Smooth muscle cell (in vitro differentiated cells): ENCODE measurements around the gene CHMP5. TPM values are rescaled to one million over a fixed set of nuclear protein-coding genes. Genes with fewer than 3 reads are reported as not detected.

Source experiments
- DNase-seq: peaks from one replicate; lab custom pipeline; 2025; ENCODE audit not compliant: unreplicated experiment; lab: John Stamatoyannopoulos, UW
- H2AFZ ChIP-seq: fragments of 200-600 bp; sonication (generic); 2 replicates; pipeline ENCODE4 v1.6.0; 2016; ENCODE audit warnings: antibody characterized with exemption, low read depth, mild to moderate bottlenecking
- H3F3A ChIP-seq: fragments of 200-600 bp; sonication (generic); 2 replicates; pipeline ENCODE4 v1.6.0; 2017; ENCODE audit warnings: antibody characterized with exemption, low read depth
- H3K27ac ChIP-seq: fragments of 200-600 bp; sonication (generic); 2 replicates; pipeline ENCODE4 v1.5.1; 2016; ENCODE audit warnings: low read depth, mild to moderate bottlenecking
- H3K27me3 ChIP-seq: fragments of 200-600 bp; sonication (generic); 2 replicates; pipeline ENCODE4 v1.6.1; 2016; ENCODE audit warnings: low read depth, mild to moderate bottlenecking
- H3K36me3 ChIP-seq: fragments of 200-600 bp; sonication (generic); 2 replicates; pipeline ENCODE4 v1.5.1; 2016; ENCODE audit warnings: low read depth
- H3K4me1 ChIP-seq: fragments of 200-600 bp; sonication (generic); 2 replicates; pipeline ENCODE4 v1.5.1; 2016; ENCODE audit warnings: low read depth
- H3K4me2 ChIP-seq: fragments of 200-600 bp; sonication (generic); 2 replicates; pipeline ENCODE4 v1.6.0; 2016; ENCODE audit warnings: mild to moderate bottlenecking
- H3K4me3 ChIP-seq: fragments of 200-600 bp; sonication (generic); 2 replicates; pipeline ENCODE4 v1.5.1; 2016; ENCODE audit warnings: mild to moderate bottlenecking
- H3K79me2 ChIP-seq: fragments of 200-600 bp; sonication (generic); 2 replicates; pipeline ENCODE4 v1.6.0; 2016; ENCODE audit warnings: low read depth, mild to moderate bottlenecking
- H3K9ac ChIP-seq: fragments of 200-600 bp; sonication (generic); 2 replicates; pipeline ENCODE4 v1.6.0; 2016; ENCODE audit warnings: low read depth
- H3K9me3 ChIP-seq: fragments of 200-600 bp; sonication (generic); replicated peaks from 2 replicates; pipeline ENCODE4 v1.5.1; 2016; ENCODE audit warnings: low read depth
- H4K20me1 ChIP-seq: fragments of 200-600 bp; sonication (generic); 2 replicates; pipeline ENCODE4 v1.6.0; 2016; ENCODE audit warnings: low read depth
- WGBS: methylation state at CpG from one replicate; pipeline ENCODE4 v1.1.7; 2016; ENCODE audit warnings: low lambda C conversion rate; 5-methylcytosine and 5-hydroxymethylcytosine counted together
- polyA plus RNA-seq: library from polyadenylated mRNA; unstranded; fragments of >200 nt; fragmentation: Nextera tagmentation; extraction: Ambion mirVana; gene quantifications from 2 replicates; pipeline ENCODE4 v1.2.1, GENCODE V29; 2016
- total RNA-seq: library from RNA; depleted of rRNA; stranded (reverse); fragments of >200 nt; gene quantifications from 2 replicates; pipeline ENCODE4 v1.2.3, GENCODE V29; 2014
- TF ChIP-seq, protein P1 (sequence below): fragments of 200-600 bp; sonication (generic); IDR thresholded peaks from 2 replicates; pipeline ENCODE4 v1.5.1; 2017; ENCODE audit warnings: borderline replicate concordance, mild to moderate bottlenecking, antibody characterized with exemption; ENCODE audit not compliant: insufficient read depth, poor library complexity, severe bottlenecking

CHMP5 gene
- total and polyA plus RNA-seq, 2 experiments from 2014 or later = 99.3 to 112 TPM

DNA sequence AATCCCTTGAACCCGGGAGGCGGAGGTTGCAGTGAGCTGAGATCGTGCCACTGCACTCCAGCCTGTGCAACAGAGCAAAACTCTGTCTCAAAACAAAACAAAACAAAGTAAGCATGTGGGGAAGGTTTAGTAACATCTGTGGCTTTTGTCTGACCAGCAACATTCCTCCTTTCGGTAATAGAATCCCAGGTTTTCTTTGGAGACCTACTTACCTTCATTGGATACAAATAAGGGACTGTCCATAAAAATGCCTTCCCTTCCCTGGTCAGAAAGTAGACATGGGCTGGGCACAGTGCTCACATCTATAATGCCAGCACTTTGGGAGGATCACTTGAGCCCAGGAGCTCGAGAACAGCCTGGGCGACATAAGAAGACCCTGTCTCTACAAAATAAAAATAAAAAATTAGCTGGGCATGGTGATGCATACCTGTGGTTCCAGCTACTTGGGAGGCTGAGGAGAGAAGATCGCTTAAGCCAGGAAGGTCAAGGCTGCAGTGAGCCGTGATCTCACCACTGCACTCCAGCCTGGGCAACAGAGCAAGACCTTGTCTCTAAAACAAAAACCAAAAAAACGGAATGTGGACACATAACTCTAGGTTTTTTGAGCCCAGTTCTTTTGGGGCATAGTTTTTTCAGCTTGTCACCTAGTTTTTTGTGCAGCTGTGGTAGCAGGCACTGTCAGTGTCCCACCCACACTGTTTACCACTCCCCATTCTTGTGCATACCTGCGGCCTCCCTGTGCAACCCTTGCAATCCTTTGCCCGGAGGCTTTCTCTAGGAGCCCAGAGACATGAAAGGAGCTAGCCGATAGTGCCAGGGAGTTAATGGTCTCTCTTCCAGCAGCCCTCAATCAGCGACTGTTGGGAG lies 33.9 kb upstream of the CHMP5 start:
- 74% methylated on average over 13 of the region's 13 CpGs for WGBS
- no peaks in the 10 kb centered on the region for H3K9me3 ChIP-seq
- peak overlapping the region; percentile 53 for H3K27ac ChIP-seq
- H3K27me3 ChIP-seq = peaks cover 5% of the 10 kb centered on the region
- no peak overlapping the region for H2AFZ ChIP-seq
- H4K20me1 ChIP-seq = no peaks in the 10 kb centered on the region
- no peak overlapping the region for H3K4me2 ChIP-seq
- no peaks in the 10 kb centered on the region for H3K79me2 ChIP-seq
- H3K9ac ChIP-seq = no peak overlapping the region
- DNase-seq = no peak
- no peaks in the 10 kb centered on the region for H3K4me1 ChIP-seq
- TF ChIP-seq, protein P1, sequence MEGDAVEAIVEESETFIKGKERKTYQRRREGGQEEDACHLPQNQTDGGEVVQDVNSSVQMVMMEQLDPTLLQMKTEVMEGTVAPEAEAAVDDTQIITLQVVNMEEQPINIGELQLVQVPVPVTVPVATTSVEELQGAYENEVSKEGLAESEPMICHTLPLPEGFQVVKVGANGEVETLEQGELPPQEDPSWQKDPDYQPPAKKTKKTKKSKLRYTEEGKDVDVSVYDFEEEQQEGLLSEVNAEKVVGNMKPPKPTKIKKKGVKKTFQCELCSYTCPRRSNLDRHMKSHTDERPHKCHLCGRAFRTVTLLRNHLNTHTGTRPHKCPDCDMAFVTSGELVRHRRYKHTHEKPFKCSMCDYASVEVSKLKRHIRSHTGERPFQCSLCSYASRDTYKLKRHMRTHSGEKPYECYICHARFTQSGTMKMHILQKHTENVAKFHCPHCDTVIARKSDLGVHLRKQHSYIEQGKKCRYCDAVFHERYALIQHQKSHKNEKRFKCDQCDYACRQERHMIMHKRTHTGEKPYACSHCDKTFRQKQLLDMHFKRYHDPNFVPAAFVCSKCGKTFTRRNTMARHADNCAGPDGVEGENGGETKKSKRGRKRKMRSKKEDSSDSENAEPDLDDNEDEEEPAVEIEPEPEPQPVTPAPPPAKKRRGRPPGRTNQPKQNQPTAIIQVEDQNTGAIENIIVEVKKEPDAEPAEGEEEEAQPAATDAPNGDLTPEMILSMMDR = no peak
- H3K36me3 ChIP-seq = no peaks in the 10 kb centered on the region
- H3F3A ChIP-seq = no peaks in the 10 kb centered on the region
- H3K4me3 ChIP-seq = no peak overlapping the region

DNA sequence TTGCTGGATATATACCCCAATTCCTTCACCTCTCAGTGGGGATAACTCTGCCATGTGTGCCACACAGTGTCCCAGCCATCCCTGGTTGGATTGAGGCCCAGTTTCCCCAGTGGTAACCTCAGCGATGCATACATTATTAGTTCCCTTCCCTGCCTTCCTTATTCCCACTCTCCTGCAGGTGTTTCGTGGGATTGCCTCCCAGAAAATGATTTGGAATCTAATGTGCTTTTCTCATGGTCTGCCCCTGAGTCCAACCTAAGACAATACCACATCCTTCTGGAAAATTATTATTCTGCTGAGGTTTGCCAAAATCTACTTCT lies 33.3 kb upstream of the CHMP5 start:
- Histone ChIP-seq H4K20me1 (no peaks in the 10 kb centered on the region), H3K4me2 (no peak overlapping the region), H3K27ac (no peak overlapping the region), H2AFZ (no peak overlapping the region), H3K4me3 (no peak overlapping the region), H3K4me1 (no peaks in the 10 kb centered on the region), H3K9me3 (no peaks in the 10 kb centered on the region), H3F3A (no peaks in the 10 kb centered on the region), H3K27me3 (peaks cover 5% of the 10 kb centered on the region), H3K36me3 (no peaks in the 10 kb centered on the region), H3K9ac (no peak overlapping the region), H3K79me2 (no peaks in the 10 kb centered on the region)
- 88% methylated on average over 2 of the region's 2 CpGs for WGBS
- TF ChIP-seq, protein P1 = no peak
- DNase-seq = no peak

DNA sequence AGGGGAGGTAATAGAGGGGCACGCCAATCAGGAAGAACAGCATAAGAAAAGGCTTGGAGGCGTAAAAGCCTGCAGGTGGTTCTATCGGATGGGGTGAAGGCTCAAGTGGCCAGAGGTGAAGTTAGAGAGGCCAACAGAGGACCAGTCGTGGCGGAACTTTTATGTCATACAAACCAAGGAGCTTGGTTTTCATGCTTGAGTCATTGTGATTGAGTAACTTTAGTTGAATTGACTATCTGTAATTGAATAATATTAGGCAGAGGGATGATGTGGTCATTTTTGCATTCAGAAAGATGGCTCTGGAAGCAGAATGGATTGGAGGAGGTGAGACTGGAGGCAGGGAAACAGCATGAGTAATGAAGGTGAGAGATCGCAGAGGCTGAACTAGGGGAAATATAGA lies 32.0 kb upstream of the CHMP5 start:
- TF ChIP-seq, protein P1 = no peak
- Histone ChIP-seq H4K20me1 (no peaks in the 10 kb centered on the region), H3K79me2 (no peaks in the 10 kb centered on the region), H3K4me1 (no peaks in the 10 kb centered on the region), H3K4me3 (no peak overlapping the region), H3K9me3 (no peaks in the 10 kb centered on the region), H3K4me2 (no peak overlapping the region), H3K27ac (no peak overlapping the region), H3K9ac (no peak overlapping the region), H3K36me3 (no peaks in the 10 kb centered on the region), H2AFZ (no peak overlapping the region), H3F3A (no peaks in the 10 kb centered on the region), H3K27me3 (peaks cover 5% of the 10 kb centered on the region)
- WGBS = 89% methylated on average over 6 of the region's 6 CpGs
- DNase-seq = no peak

DNA sequence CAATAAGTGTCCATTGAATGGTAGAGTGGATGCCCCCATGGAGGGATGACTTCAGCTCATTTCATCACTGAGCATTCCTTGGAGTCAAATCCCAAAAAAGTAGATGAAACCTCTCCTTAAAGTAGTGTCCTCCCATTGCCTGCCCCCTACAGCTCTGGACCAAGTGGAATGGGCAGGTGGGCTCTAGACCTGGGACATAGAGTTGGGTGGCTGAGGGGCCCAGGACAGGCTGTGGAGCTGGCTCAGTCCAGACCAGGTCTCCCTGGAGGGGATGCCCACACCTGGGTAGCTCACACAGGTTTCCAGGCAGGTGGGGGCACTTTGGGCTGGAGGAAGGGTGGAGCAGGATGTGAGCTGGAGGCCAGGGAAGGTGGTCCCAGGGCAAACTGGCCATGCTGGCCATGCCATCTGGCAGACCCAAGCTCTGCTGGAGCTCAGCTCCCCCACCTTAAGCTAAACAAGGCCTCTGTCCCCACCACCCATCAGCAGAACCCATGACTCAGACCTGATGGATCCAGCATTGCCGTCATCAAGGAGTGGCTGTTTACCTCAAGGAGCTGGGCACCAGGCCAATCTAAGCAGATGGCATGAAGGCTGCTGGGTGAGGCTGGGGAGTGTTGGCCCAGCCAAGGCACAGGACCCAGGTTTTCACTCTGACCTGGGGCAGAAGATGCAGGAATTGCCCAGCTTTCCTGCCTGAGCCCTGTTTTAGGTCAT lies 31.1 kb upstream of the CHMP5 start:
- Histone ChIP-seq H4K20me1 (no peaks in the 10 kb centered on the region), H3K27ac (no peak overlapping the region), H3K9ac (no peak overlapping the region), H3K4me1 (no peaks in the 10 kb centered on the region), H2AFZ (no peak overlapping the region), H3K79me2 (no peaks in the 10 kb centered on the region), H3K27me3 (peaks cover 5% of the 10 kb centered on the region), H3F3A (no peaks in the 10 kb centered on the region), H3K4me3 (no peak overlapping the region), H3K4me2 (no peak overlapping the region), H3K36me3 (no peaks in the 10 kb centered on the region), H3K9me3 (no peaks in the 10 kb centered on the region)
- DNase-seq = no peak
- TF ChIP-seq, protein P1 = no peak
- WGBS = 64% methylated on average over 1 of the region's 1 CpG
